Measurements from ENCODE around the gene CCER1. TPM values are rescaled to one million over a fixed set of nuclear protein-coding genes. Genes with fewer than 3 reads are reported as not detected.

Gene CCER1
- total RNA-seq, 4 donors from 2014 or later: not detected

- no peak for DNase-seq
- Histone ChIP-seq H3K4me3 (no peak overlapping the region), H3K4me1 (peaks cover 0 to 18% (median 0%) of the 10 kb centered on the region in 4 donors), H3K36me3 (no peaks in the 10 kb centered on the region), H3K27me3 (no peaks in the 10 kb centered on the region), H3K9me3 (no peaks in the 10 kb centered on the region), H3K27ac (no peak overlapping the region)
- no peak for TF ChIP-seq POLR2A (IDR thresholded peaks at IDR 0.05)
These were observed 32.8 kb downstream of the CCER1 start for GRCh38 chr12:90922145-90922627.

- no peak for DNase-seq
- H3K27ac ChIP-seq: no peak overlapping the region
- H3K4me3 ChIP-seq: no peak overlapping the region
- TF ChIP-seq CTCF (IDR thresholded peaks at IDR 0.05): no peak
- TF ChIP-seq POLR2A (IDR thresholded peaks at IDR 0.05): no peak
- H3K4me1 ChIP-seq: peaks cover 0 to 18% (median 0%) of the 10 kb centered on the region in 4 donors
- no peaks in the 10 kb centered on the region for H3K9me3 ChIP-seq
- H3K27me3 ChIP-seq: no peaks in the 10 kb centered on the region
- H3K36me3 ChIP-seq: no peaks in the 10 kb centered on the region
These were observed 33.4 kb downstream of the CCER1 start for GRCh38 chr12:90921536-90921935.

- Histone ChIP-seq H3K4me3 (no peak overlapping the region), H3K27me3 (no peaks in the 10 kb centered on the region), H3K4me1 (peaks cover 0 to 18% (median 0%) of the 10 kb centered on the region in 4 donors), H3K36me3 (no peaks in the 10 kb centered on the region), H3K27ac (no peak overlapping the region), H3K9me3 (no peaks in the 10 kb centered on the region)
- TF ChIP-seq CTCF (IDR thresholded peaks at IDR 0.05): no peak
- no peak for TF ChIP-seq POLR2A (IDR thresholded peaks at IDR 0.05)
- DNase-seq: no peak
These were observed 34.8 kb downstream of the CCER1 start for GRCh38 chr12:90920222-90920621.

- Histone ChIP-seq H3K4me1 (peaks cover 0 to 9% (median 0%) of the 10 kb centered on the region in 4 donors), H3K27me3 (no peaks in the 10 kb centered on the region), H3K27ac (no peak overlapping the region), H3K9me3 (no peaks in the 10 kb centered on the region), H3K4me3 (no peak overlapping the region), H3K36me3 (no peaks in the 10 kb centered on the region)
- TF ChIP-seq CTCF (IDR thresholded peaks at IDR 0.05): no peak
- TF ChIP-seq POLR2A (IDR thresholded peaks at IDR 0.05): no peak
- no peak for DNase-seq
These were observed 37.5 kb downstream of the CCER1 start for GRCh38 chr12:90917431-90917830.

- H3K9me3 ChIP-seq: no peaks in the 10 kb centered on the region
- peaks cover 0 to under 1% (median 0%) of the 10 kb centered on the region in 4 donors for H3K4me1 ChIP-seq
- H3K4me3 ChIP-seq: no peak overlapping the region
- DNase-seq: no peak
- H3K27ac ChIP-seq: no peak overlapping the region
- no peaks in the 10 kb centered on the region for H3K27me3 ChIP-seq
- H3K36me3 ChIP-seq: no peaks in the 10 kb centered on the region
- TF ChIP-seq POLR2A (IDR thresholded peaks at IDR 0.05) (no peak), CTCF (IDR thresholded peaks at IDR 0.05) (no peak)
These were observed 38.5 kb downstream of the CCER1 start for GRCh38 chr12:90916516-90916915.

- TF ChIP-seq CTCF (IDR thresholded peaks at IDR 0.05) (no peak), POLR2A (IDR thresholded peaks at IDR 0.05) (no peak)
- Histone ChIP-seq H3K27ac (no peak overlapping the region), H3K4me3 (no peak overlapping the region), H3K27me3 (no peaks in the 10 kb centered on the region), H3K4me1 (no peaks in the 10 kb centered on the region), H3K36me3 (no peaks in the 10 kb centered on the region), H3K9me3 (no peaks in the 10 kb centered on the region)
- no peak for DNase-seq
These were observed 39.6 kb downstream of the CCER1 start for GRCh38 chr12:90915353-90915752.

Measured in Peyer's patch (tissue), 4 donors.